Transverse colon (tissue), 4 donors: Measurements from ENCODE around the gene OAT.

Experiments used
- CTCF ChIP-seq, 5 experiments: fragments of 200-600 bp in 3 of 5; fragments of 450-650 bp in 2 of 5; sonication (generic) in 3 of 5; IDR thresholded peaks; 1 replicate in 2 of 5; 2 replicates in 3 of 5; pipeline ENCODE4 v1.5.1; 2016 to 2017; ENCODE audit warnings: antibody characterized with exemption in 5 of 5, inconsistent platforms in 3 of 5, mild to moderate bottlenecking in 2 of 5, moderate library complexity in 1 of 5
- POLR2A ChIP-seq: fragments of 450-650 bp; IDR thresholded peaks from one replicate; pipeline ENCODE4 v1.6.1; 2016; ENCODE audit warnings: antibody characterized with exemption, mild to moderate bottlenecking, moderate library complexity
- POLR2AphosphoS5 ChIP-seq, 3 donors: sonication (generic); formaldehyde crosslinking; IDR thresholded peaks; one replicate each; pipeline ENCODE4 v1.6.1; 2016; ENCODE audit warnings: antibody characterized with exemption in 3 of 3

GRCh38 chr10:124367414-124367813 is 51.3 kb downstream of the OAT start:
- TF ChIP-seq CTCF (IDR thresholded peaks at IDR 0.05) (no peak), POLR2A (no peak), POLR2AphosphoS5 (IDR thresholded peaks at IDR 0.05) (no peak)
